Measurements from ENCODE around the gene CD302. TPM values are rescaled to one million over a fixed set of nuclear protein-coding genes. Genes with fewer than 3 reads are reported as not detected.

The CD302 gene
- total and polyA plus RNA-seq, 2 of the 4 experiments (the other 2 are of a cell fraction), result 3.8 to 4.0 TPM

DNA sequence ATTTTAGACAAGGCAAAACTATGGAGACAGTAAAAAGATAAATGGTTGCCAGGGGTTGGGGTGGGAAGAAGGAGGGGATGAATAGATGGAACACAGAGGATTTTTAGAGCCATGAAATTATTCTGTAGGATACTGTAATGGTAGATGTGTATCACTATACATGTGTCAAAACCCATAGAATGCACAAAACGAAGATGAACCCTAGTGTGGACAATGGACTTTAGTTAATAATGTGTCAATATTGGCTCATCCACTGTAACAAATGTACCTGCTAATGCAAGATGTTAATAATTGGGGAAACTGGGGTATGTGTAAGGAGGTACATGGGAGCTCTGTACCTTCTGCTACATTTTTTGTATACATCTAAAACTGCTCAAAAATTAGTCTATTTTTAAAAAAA is 1.8 kb upstream of the CD302 start:
- no peak for TF ChIP-seq RCOR1 (IDR thresholded peaks at IDR 0.05; ENCODE audit: insufficient replicate concordance, low read length)
- TF ChIP-seq, protein P1, sequence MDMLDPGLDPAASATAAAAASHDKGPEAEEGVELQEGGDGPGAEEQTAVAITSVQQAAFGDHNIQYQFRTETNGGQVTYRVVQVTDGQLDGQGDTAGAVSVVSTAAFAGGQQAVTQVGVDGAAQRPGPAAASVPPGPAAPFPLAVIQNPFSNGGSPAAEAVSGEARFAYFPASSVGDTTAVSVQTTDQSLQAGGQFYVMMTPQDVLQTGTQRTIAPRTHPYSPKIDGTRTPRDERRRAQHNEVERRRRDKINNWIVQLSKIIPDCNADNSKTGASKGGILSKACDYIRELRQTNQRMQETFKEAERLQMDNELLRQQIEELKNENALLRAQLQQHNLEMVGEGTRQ (IDR thresholded peaks at IDR 0.05; ENCODE audit: low read depth, low read length), result no peak
- TF ChIP-seq SMC3 (IDR thresholded peaks at IDR 0.05; ENCODE audit: low read depth, low read length), result no peak
- no peak for TF ChIP-seq FOS (IDR thresholded peaks at IDR 0.05; ENCODE audit: low read depth, low read length)
- no peak for TF ChIP-seq POLR2A (IDR thresholded peaks at IDR 0.05; ENCODE audit: low read depth, low read length)
- TF ChIP-seq MAFK (IDR thresholded peaks at IDR 0.05; ENCODE audit: low read depth, low read length), result no peak
- no peak for TF ChIP-seq CTCF (conservative IDR thresholded peaks at IDR 0.05; ENCODE audit: low read depth, low read length)
- intact Hi-C loops (cut with micrococcal nuclease), result loop anchor here (10.0 kb wide), 2 partner anchors 665 to 895 kb away; no protein-coding TSS in a partner anchor
- Histone ChIP-seq H3K18ac (ENCODE audit: low read depth, low read length) (no peak overlapping the region), H3K9me1 (ENCODE audit: insufficient read depth, low read length) (peaks cover 4% of the 10 kb centered on the region; the same call in 1 of the 2 replicates), H3K9ac (ENCODE audit: low read depth, low read length) (no peak overlapping the region), H4K5ac (ENCODE audit: low read depth, low read length) (no peak overlapping the region), H3K27me3 (ENCODE audit: control insufficient read depth, insufficient read depth, low read length) (0 out of 2 replicates have a peak, but pooled peaks cover 2% of the 10 kb centered on the region), H2BK15ac (ENCODE audit: low read depth, low read length) (no peak overlapping the region), H4K20me1 (ENCODE audit: insufficient read depth, low read length) (peaks cover 2% of the 10 kb centered on the region; the same call in 1 of the 2 replicates), H2AK5ac (ENCODE audit: low read depth, low read length) (no peak overlapping the region), H3K4me1 (ENCODE audit: control insufficient read depth, insufficient read depth, low read length) (peaks cover 4% of the 10 kb centered on the region), H3K23ac (ENCODE audit: low read depth, low read length) (no peak overlapping the region), H2BK5ac (ENCODE audit: low read depth, low read length, poor library complexity, severe bottlenecking) (no peak overlapping the region), H3K36me3 (ENCODE audit: control insufficient read depth, insufficient read depth, low read length) (no peaks in the 10 kb centered on the region), H3K4me3 (ENCODE audit: insufficient read depth, low read depth, low read length) (no peak overlapping the region), H4K91ac (ENCODE audit: insufficient read depth, low read depth, low read length) (no peak overlapping the region), H3K56ac (ENCODE audit: extremely low read depth, insufficient read depth, low read length) (no peak overlapping the region), H3K9me3 (ENCODE audit: control insufficient read depth, insufficient read depth, low read length) (no peaks in the 10 kb centered on the region), H2BK20ac (ENCODE audit: low read depth, low read length) (no peak overlapping the region), H2AK9ac (replicated peaks; ENCODE audit: low read depth, low read length, poor library complexity) (no peak overlapping the region), H4K8ac (ENCODE audit: low read depth in 2 of 2, low read length in 2 of 2) (no peak overlapping the region), H3K27ac (ENCODE audit: insufficient read depth, low read length) (no peak overlapping the region), H3K79me1 (ENCODE audit: low read depth in 1 of 2, low read length in 2 of 2) (peaks cover 0 to 12% of the 10 kb centered on the region in 2 experiments; a peak in 2 of 4 replicates), H3K4me2 (ENCODE audit: low read depth, low read length) (no peak overlapping the region), H2AFZ (replicated peaks; ENCODE audit: low read length, poor library complexity) (no peak overlapping the region), H3K14ac (replicated peaks; ENCODE audit: low read depth, low read length) (no peak overlapping the region), H3K4ac (ENCODE audit: low read depth, low read length) (no peak overlapping the region), H2BK120ac (ENCODE audit: low read depth, low read length) (no peak overlapping the region)
- no peak for DNase-seq
- ATAC-seq (ENCODE audit: low read depth), result no peak
- in situ Hi-C loops (cut with MboI; ENCODE audit: low sequenced_read_pairs), result no loop called here
- CTCF ChIA-PET, result no interaction called here
- dilution Hi-C loops (cut with HindIII; ENCODE audit: low sequenced_read_pairs, unreplicated experiment), result no loop called here
- no CpG with 5 or more reads among the region's 1 CpG for WGBS, 2 experiments (ENCODE audit: extremely low coverage in 2 of 2, insufficient read length in 1 of 2)
- POLR2A ChIA-PET (ENCODE audit: unreplicated experiment), result no interaction called here
- BruUV-seq (replicated peaks), result no TSS peak
